Upper lobe of left lung (tissue), 6 donors: Measurements from ENCODE around the gene DGLUCY. TPM values are rescaled to one million over a fixed set of nuclear protein-coding genes. Genes with fewer than 3 reads are reported as not detected.
A peak's percentile ranks its signal among the peaks of the same experiment; 100 is the strongest.
"Not testable (repeated sequence)": the region's sequence is repeated elsewhere in the genome, so short reads cannot be mapped to it uniquely, and the experiment has no call there.

Experiments used
- ATAC-seq, 2 donors: fragments of 200-7000 bp; cut with Tn5 transposase; one replicate each; pipeline ENCODE4 v1.9.1; 2022; ENCODE audit warnings: mild to moderate bottlenecking in 2 of 2, moderate library complexity in 2 of 2; ENCODE audit not compliant: low FRiP score in 2 of 2
- DNase-seq, 2 donors: peaks; one replicate each; pipeline ENCODE4 v3.0.0-alpha.2; 2019 to 2020
- H3K27ac ChIP-seq, 4 donors: fragments of 200-600 bp; sonication (generic); one replicate each; pipeline ENCODE4 v1.5.1; 2016 to 2019
- H3K27me3 ChIP-seq, 4 donors: fragments of 200-600 bp; sonication (generic); one replicate each; pipeline ENCODE4 v1.5.1; 2017 to 2019
- H3K36me3 ChIP-seq, 4 donors: fragments of 200-600 bp; sonication (generic); one replicate each; pipeline ENCODE4 v1.5.1; 2016 to 2019
- H3K4me1 ChIP-seq, 4 donors: fragments of 200-600 bp; sonication (generic); one replicate each; pipeline ENCODE4 v1.5.1; 2018 to 2019
- H3K4me3 ChIP-seq, 4 donors: fragments of 200-600 bp; sonication (generic); one replicate each; pipeline ENCODE4 v1.5.1; 2017 to 2019; ENCODE audit warnings: mild to moderate bottlenecking in 2 of 4, moderate library complexity in 1 of 4
- H3K9me3 ChIP-seq, 4 donors: fragments of 200-600 bp; sonication (generic); one replicate each; pipeline ENCODE4 v1.5.1; 2018 to 2019
- CTCF ChIP-seq, 6 experiments: fragments of 450-650 bp in 4 of 6; fragments of 200-600 bp in 2 of 6; sonication (generic) in 2 of 6; IDR thresholded peaks; one replicate each; pipeline ENCODE4 v1.5.1; 2016 to 2019; ENCODE audit warnings: antibody characterized with exemption in 6 of 6
- EP300 ChIP-seq, 4 donors: sonication (generic); formaldehyde crosslinking; IDR thresholded peaks; one replicate each; pipeline ENCODE4 v1.5.1; 2017; ENCODE audit warnings: antibody characterized with exemption in 4 of 4, control low read depth in 2 of 4
- POLR2A ChIP-seq, 4 donors: fragments of 450-650 bp; IDR thresholded peaks; one replicate each; pipeline ENCODE4 v1.5.1; 2016 to 2017; ENCODE audit warnings: antibody characterized with exemption in 4 of 4, mild to moderate bottlenecking in 2 of 4
- POLR2AphosphoS5 ChIP-seq, 2 donors: sonication (generic); formaldehyde crosslinking; IDR thresholded peaks; one replicate each; pipeline ENCODE4 v1.5.1; 2017; ENCODE audit warnings: antibody characterized with exemption in 2 of 2
- WGBS, 2 donors: methylation state at CpG; one replicate each; pipeline ENCODE4 v1.1.5; 2017 to 2018; 5-methylcytosine and 5-hydroxymethylcytosine counted together
- total RNA-seq, 6 donors: library from RNA; depleted of rRNA in 4 of 6; stranded (reverse); fragments of >200 nt in 4 of 6; gene quantifications; one replicate each; pipeline versions ENCODE4 v1.1.0 to v1.2.1, GENCODE V29; 2016 to 2021
- donor health status: DM: no; HTN: no; CAD: no; lungs with moderate emphysema.
- donor health status: DM: no; HTN: yes; CAD: no; lungs with severe emphysema.

The DGLUCY gene
- total RNA-seq, 6 donors from 2014 or later, result 54.7 to 141 (median 80.3) TPM

GRCh38 chr14:91153360-91153759 lies 39.5 kb downstream of the DGLUCY start:
- ATAC-seq, result no peak
- Histone ChIP-seq H3K27ac (no peak overlapping the region), H3K4me3 (no peak overlapping the region), H3K36me3 (peaks cover 0 to 22% (median 4%) of the 10 kb centered on the region in 4 donors), H3K27me3 (no peaks in the 10 kb centered on the region), H3K9me3 (no peaks in the 10 kb centered on the region), H3K4me1 (peaks cover 16 to 38% (median 26%) of the 10 kb centered on the region in 4 donors)
- 89 to 92% methylated on average over 9 of the region's 9 CpGs for WGBS, 2 donors
- DNase-seq, result no peak
- no peak for TF ChIP-seq CTCF (IDR thresholded peaks at IDR 0.05)
- no peak for TF ChIP-seq POLR2A (IDR thresholded peaks at IDR 0.05)
- no peak for TF ChIP-seq POLR2AphosphoS5 (IDR thresholded peaks at IDR 0.05)
- no peak for TF ChIP-seq EP300 (IDR thresholded peaks at IDR 0.05)

- Histone ChIP-seq H3K27me3 (no peaks in the 10 kb centered on the region), H3K9me3 (no peaks in the 10 kb centered on the region), H3K4me3 (no peak overlapping the region), H3K27ac (peak overlapping the region in 2 of 4 donors; percentile 9 to 49), H3K4me1 (peaks cover 12 to 32% (median 20%) of the 10 kb centered on the region in 4 donors), H3K36me3 (peaks cover 0 to 34% (median 11%) of the 10 kb centered on the region in 4 donors)
- TF ChIP-seq EP300 (IDR thresholded peaks at IDR 0.05), result no peak
- DNase-seq (peak in 1 of 2 donors; percentile 52), ATAC-seq (peak in 1 of 2 donors; percentile 23)
- WGBS, 2 donors, result 52 to 54% methylated on average over 16 of the region's 16 CpGs
Measured at GRCh38 chr14:91154851-91155625, 41.2 kb downstream of the DGLUCY start.

GRCh38 chr14:91155626-91156089 lies 41.8 kb downstream of the DGLUCY start:
- DNase-seq, result no peak
- no peak for ATAC-seq
- TF ChIP-seq POLR2AphosphoS5 (IDR thresholded peaks at IDR 0.05) (no peak), EP300 (IDR thresholded peaks at IDR 0.05) (no peak), CTCF (IDR thresholded peaks at IDR 0.05) (no peak), POLR2A (IDR thresholded peaks at IDR 0.05) (no peak)
- Histone ChIP-seq H3K4me3 (no peak overlapping the region), H3K4me1 (peaks cover 12 to 32% (median 20%) of the 10 kb centered on the region in 4 donors), H3K9me3 (no peaks in the 10 kb centered on the region), H3K27ac (peak overlapping the region in 1 of 4 donors; percentile 40), H3K27me3 (no peaks in the 10 kb centered on the region), H3K36me3 (peaks cover 0 to 37% (median 16%) of the 10 kb centered on the region in 4 donors)
- WGBS, 2 donors, result 97 to 99% methylated on average over 4 of the region's 4 CpGs

GRCh38 chr14:91156142-91156666 lies 42.3 kb downstream of the DGLUCY start:
- H3K27ac ChIP-seq, result peak overlapping the region in 2 of 4 donors; percentile 39 to 40
- ATAC-seq, DNase-seq, H3K4me3 ChIP-seq, H3K9me3 ChIP-seq, H3K27me3 ChIP-seq: not testable (repeated sequence)
- 72 to 78% methylated on average over 9 of the region's 9 CpGs for WGBS, 2 donors
- peaks cover 12 to 32% (median 20%) of the 10 kb centered on the region in 4 donors for H3K4me1 ChIP-seq
- H3K36me3 ChIP-seq, result peaks cover 1 to 43% (median 22%) of the 10 kb centered on the region in 4 donors

GRCh38 chr14:91156877-91157276 lies 43.0 kb downstream of the DGLUCY start:
- peaks cover 12 to 32% (median 20%) of the 10 kb centered on the region in 4 donors for H3K4me1 ChIP-seq

GRCh38 chr14:91158091-91158790 lies 44.4 kb downstream of the DGLUCY start:
- H3K4me3 ChIP-seq, result no peak overlapping the region
- ATAC-seq, result peak; percentile 55 to 90
- H3K9me3 ChIP-seq, result no peaks in the 10 kb centered on the region
- peaks cover 12 to 60% (median 41%) of the 10 kb centered on the region in 4 donors for H3K36me3 ChIP-seq
- peak in 1 of 2 donors; percentile 86 for DNase-seq
- TF ChIP-seq EP300 (IDR thresholded peaks at IDR 0.05) (peak in 2 of 4 donors; percentile 68 to 91), CTCF (IDR thresholded peaks at IDR 0.05) (no peak), POLR2A (IDR thresholded peaks at IDR 0.05) (no peak), POLR2AphosphoS5 (IDR thresholded peaks at IDR 0.05) (peak in 1 of 2 donors; percentile 71)
- 79 to 83% methylated on average over 1 to 2 of the region's 2 CpGs for WGBS, 2 donors
- H3K27ac ChIP-seq, result peak overlapping the region; percentile 36 to 83 (median 77)
- H3K4me1 ChIP-seq, result peaks cover 12 to 32% (median 20%) of the 10 kb centered on the region in 4 donors
- no peaks in the 10 kb centered on the region for H3K27me3 ChIP-seq

More at GRCh38 chr14:91156877-91157276, 43.0 kb downstream of the DGLUCY start:
- not testable (repeated sequence) for H3K9me3 ChIP-seq, DNase-seq, ATAC-seq, H3K4me3 ChIP-seq, H3K27me3 ChIP-seq
- Histone ChIP-seq H3K27ac (peak overlapping the region in 2 of 4 donors; percentile 39 to 40), H3K36me3 (peaks cover 6 to 49% (median 28%) of the 10 kb centered on the region in 4 donors)
